ENCODE results near the gene CCDC33.

CCDC33 gene

DNA sequence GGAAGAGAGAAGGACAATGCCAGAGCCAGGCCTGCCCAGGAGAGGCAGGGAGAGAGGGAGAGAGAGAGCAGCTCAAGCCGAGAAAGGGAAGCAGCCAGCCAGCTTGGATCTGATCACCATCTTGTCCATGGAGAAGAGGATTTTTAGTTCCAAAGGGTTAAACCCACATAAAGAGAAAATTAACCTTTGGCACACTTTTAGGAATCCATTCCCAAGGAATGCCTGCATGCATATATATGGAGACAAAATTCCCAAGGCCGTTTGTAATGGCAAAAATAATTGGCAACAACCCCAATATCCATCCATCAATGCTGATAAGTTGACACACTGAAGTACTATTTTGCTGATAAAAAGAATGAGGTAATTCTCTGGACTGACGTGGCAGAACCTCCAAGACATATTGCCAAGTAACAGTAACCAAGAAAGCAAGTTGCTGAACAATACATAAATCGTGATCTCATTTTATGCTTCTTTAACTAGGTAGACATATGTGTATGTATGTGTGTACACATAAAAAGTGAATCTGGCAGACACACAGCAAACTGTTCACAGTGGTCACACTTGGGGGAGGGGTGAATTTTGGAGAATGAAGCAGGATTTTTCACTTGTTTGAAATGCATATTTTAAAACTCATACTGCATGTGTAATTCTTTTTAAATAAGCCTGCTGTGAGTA is 26.0 kb upstream of the CCDC33 start:
- no peak for TF ChIP-seq EZH2phosphoT487 (conservative IDR thresholded peaks at IDR 0.05; ENCODE audit: low read length)
- no peak overlapping the region for H2AFZ ChIP-seq (ENCODE audit: low read depth, low read length, severe bottlenecking)
- no peaks in the 10 kb centered on the region for H3K9me3 ChIP-seq (ENCODE audit: insufficient read depth, low read length)
- no peaks in the 10 kb centered on the region for H3F3A ChIP-seq (ENCODE audit: insufficient read depth)
- no peak overlapping the region for H3K27ac ChIP-seq (ENCODE audit: low read depth, low read length)
- no peaks in the 10 kb centered on the region for H3K36me3 ChIP-seq (ENCODE audit: low read length)
- no peak overlapping the region for H3K9ac ChIP-seq (ENCODE audit: low read length)
- no peaks in the 10 kb centered on the region for H4K20me1 ChIP-seq (ENCODE audit: low read depth, low read length)
- no peak overlapping the region for H3K4me2 ChIP-seq (ENCODE audit: low read depth, low read length, poor library complexity, severe bottlenecking)
- H3K9me2 ChIP-seq (replicated peaks; ENCODE audit: insufficient read depth, low read length): no peaks in the 10 kb centered on the region
- H3K27me3 ChIP-seq (ENCODE audit: low read length): no peaks in the 10 kb centered on the region; the same call in 1 of the 2 replicates
- no peaks in the 10 kb centered on the region for H3K79me2 ChIP-seq (ENCODE audit: insufficient read depth, low read length)
- no peak overlapping the region for H3K4me3 ChIP-seq (ENCODE audit: insufficient read depth, low read length, poor library complexity, severe bottlenecking)

DNA sequence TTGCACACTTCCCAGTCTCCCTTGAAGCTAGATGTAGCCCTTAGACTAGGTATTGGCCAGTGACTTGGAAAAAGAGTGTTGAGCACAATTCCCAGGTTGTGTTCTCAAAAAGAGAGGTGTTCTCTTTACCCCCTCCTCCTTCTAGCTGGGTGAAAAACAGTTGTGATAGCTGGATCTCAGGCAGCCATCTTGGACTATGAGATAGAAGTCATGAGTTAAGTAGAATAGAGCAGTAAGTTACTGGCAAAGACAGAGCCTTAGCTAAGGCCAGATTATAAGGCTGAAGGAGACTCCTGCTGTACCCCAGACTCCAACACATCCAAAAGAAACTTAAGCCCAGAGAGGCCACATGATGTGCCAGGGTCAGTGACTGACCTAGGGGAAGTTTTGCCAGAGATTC is 25.4 kb upstream of the CCDC33 start:
- H3F3A ChIP-seq (ENCODE audit: insufficient read depth): no peaks in the 10 kb centered on the region
- no peaks in the 10 kb centered on the region for H3K27me3 ChIP-seq (ENCODE audit: low read length)
- no peaks in the 10 kb centered on the region for H3K9me3 ChIP-seq (ENCODE audit: insufficient read depth, low read length)
- no peaks in the 10 kb centered on the region for H3K9me2 ChIP-seq (replicated peaks; ENCODE audit: insufficient read depth, low read length)
- no peak overlapping the region for H2AFZ ChIP-seq (ENCODE audit: low read depth, low read length, severe bottlenecking)
- no peaks in the 10 kb centered on the region for H3K36me3 ChIP-seq (ENCODE audit: low read length)
- no peak overlapping the region for H3K4me2 ChIP-seq (ENCODE audit: low read depth, low read length, poor library complexity, severe bottlenecking)
- no peak overlapping the region for H3K27ac ChIP-seq (ENCODE audit: low read depth, low read length)
- H3K4me3 ChIP-seq (ENCODE audit: insufficient read depth, low read length, poor library complexity, severe bottlenecking): no peak overlapping the region
- H4K20me1 ChIP-seq (ENCODE audit: low read depth, low read length): no peaks in the 10 kb centered on the region
- no peak overlapping the region for H3K9ac ChIP-seq (ENCODE audit: low read length)
- TF ChIP-seq, protein P1, sequence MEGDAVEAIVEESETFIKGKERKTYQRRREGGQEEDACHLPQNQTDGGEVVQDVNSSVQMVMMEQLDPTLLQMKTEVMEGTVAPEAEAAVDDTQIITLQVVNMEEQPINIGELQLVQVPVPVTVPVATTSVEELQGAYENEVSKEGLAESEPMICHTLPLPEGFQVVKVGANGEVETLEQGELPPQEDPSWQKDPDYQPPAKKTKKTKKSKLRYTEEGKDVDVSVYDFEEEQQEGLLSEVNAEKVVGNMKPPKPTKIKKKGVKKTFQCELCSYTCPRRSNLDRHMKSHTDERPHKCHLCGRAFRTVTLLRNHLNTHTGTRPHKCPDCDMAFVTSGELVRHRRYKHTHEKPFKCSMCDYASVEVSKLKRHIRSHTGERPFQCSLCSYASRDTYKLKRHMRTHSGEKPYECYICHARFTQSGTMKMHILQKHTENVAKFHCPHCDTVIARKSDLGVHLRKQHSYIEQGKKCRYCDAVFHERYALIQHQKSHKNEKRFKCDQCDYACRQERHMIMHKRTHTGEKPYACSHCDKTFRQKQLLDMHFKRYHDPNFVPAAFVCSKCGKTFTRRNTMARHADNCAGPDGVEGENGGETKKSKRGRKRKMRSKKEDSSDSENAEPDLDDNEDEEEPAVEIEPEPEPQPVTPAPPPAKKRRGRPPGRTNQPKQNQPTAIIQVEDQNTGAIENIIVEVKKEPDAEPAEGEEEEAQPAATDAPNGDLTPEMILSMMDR (IDR thresholded peaks at IDR 0.05; ENCODE audit: insufficient read depth, low read length, poor library complexity, severe bottlenecking): no peak
- TF ChIP-seq EZH2phosphoT487 (conservative IDR thresholded peaks at IDR 0.05; ENCODE audit: low read length): no peak
- no peaks in the 10 kb centered on the region for H3K79me2 ChIP-seq (ENCODE audit: insufficient read depth, low read length)

DNA sequence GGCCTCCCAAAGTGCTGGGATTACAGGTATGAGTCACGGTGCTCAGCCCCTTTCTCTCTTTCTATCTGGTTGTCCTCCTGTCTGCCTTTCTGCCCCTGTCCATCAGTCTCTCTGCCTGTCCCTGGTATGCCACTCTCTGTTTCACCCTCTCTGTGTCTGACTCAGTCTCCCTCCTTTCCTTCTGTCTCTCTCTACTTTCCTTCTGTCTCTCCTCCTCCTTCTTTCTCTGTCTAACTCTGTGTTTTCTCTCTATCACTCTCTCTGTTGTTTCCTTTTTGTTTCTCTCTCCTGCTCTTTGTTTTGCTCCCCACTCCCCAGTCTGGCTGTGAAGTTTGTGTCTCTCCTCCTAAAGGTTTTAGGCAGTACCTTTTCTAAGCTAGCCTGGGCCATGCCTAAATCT is 24.5 kb upstream of the CCDC33 start:
- TF ChIP-seq, protein P1 (IDR thresholded peaks at IDR 0.05; ENCODE audit: insufficient read depth, low read length, poor library complexity, severe bottlenecking): no peak
- TF ChIP-seq EZH2phosphoT487 (conservative IDR thresholded peaks at IDR 0.05; ENCODE audit: low read length): no peak
- no peaks in the 10 kb centered on the region for H3K27me3 ChIP-seq (ENCODE audit: low read length)
- H2AFZ ChIP-seq (ENCODE audit: low read depth, low read length, severe bottlenecking): no peak overlapping the region

DNA sequence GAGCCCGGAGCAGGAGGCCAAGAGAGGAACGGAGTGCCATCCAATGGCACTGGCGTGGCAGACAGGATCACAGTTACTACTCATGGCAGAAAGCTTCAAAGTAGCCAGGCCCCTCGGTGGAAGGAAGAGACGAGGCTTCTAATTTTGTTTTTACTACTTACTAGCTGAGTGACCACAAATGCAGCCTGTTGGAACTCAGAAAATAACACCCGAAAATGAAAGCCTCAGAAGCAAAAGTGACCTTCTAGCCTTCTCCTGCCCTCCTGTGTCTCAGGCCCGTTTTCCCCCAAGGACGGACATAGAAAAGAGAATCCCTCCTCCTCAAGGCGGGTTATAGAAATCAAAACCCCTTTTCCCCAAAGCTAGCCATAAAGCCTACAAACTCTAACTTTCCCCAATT is 23.6 kb upstream of the CCDC33 start:
- H3K4me3 ChIP-seq (ENCODE audit: insufficient read depth, low read length, poor library complexity, severe bottlenecking): no peak overlapping the region
- H3K4me2 ChIP-seq (ENCODE audit: low read depth, low read length, poor library complexity, severe bottlenecking): no peak overlapping the region
- H4K20me1 ChIP-seq (ENCODE audit: low read depth, low read length): no peaks in the 10 kb centered on the region

More for the DNA sequence above, 24.5 kb upstream of the CCDC33 start:
- Histone ChIP-seq H3K9ac (ENCODE audit: low read length) (no peak overlapping the region), H3K79me2 (ENCODE audit: insufficient read depth, low read length) (no peaks in the 10 kb centered on the region), H3K27ac (ENCODE audit: low read depth, low read length) (no peak overlapping the region), H3K9me2 (replicated peaks; ENCODE audit: insufficient read depth, low read length) (no peaks in the 10 kb centered on the region), H3K4me2 (ENCODE audit: low read depth, low read length, poor library complexity, severe bottlenecking) (no peak overlapping the region), H3K36me3 (ENCODE audit: low read length) (no peaks in the 10 kb centered on the region), H3F3A (ENCODE audit: insufficient read depth) (no peaks in the 10 kb centered on the region), H4K20me1 (ENCODE audit: low read depth, low read length) (no peaks in the 10 kb centered on the region), H3K4me3 (ENCODE audit: insufficient read depth, low read length, poor library complexity, severe bottlenecking) (no peak overlapping the region), H3K9me3 (ENCODE audit: insufficient read depth, low read length) (no peaks in the 10 kb centered on the region)

More for the DNA sequence above, 23.6 kb upstream of the CCDC33 start:
- no peaks in the 10 kb centered on the region for H3K36me3 ChIP-seq (ENCODE audit: low read length)
- H3K79me2 ChIP-seq (ENCODE audit: insufficient read depth, low read length): no peaks in the 10 kb centered on the region
- H3K27ac ChIP-seq (ENCODE audit: low read depth, low read length): no peak overlapping the region
- H2AFZ ChIP-seq (ENCODE audit: low read depth, low read length, severe bottlenecking): no peak overlapping the region
- TF ChIP-seq EZH2phosphoT487 (conservative IDR thresholded peaks at IDR 0.05; ENCODE audit: low read length): no peak
- TF ChIP-seq, protein P1 (IDR thresholded peaks at IDR 0.05; ENCODE audit: insufficient read depth, low read length, poor library complexity, severe bottlenecking): no peak
- H3K9me3 ChIP-seq (ENCODE audit: insufficient read depth, low read length): no peaks in the 10 kb centered on the region
- no peaks in the 10 kb centered on the region for H3F3A ChIP-seq (ENCODE audit: insufficient read depth)
- H3K9ac ChIP-seq (ENCODE audit: low read length): no peak overlapping the region
- H3K9me2 ChIP-seq (replicated peaks; ENCODE audit: insufficient read depth, low read length): no peaks in the 10 kb centered on the region
- no peaks in the 10 kb centered on the region for H3K27me3 ChIP-seq (ENCODE audit: low read length)

All from SU-DHL-6 (cell line).